KMS-11 (cell line): ENCODE data around the gene MED31.

Source experiments
- H2AFZ ChIP-seq: fragments of 200-600 bp; sonication (generic); 2 replicates; pipeline ENCODE4 v1.6.1; 2016; ENCODE audit warnings: antibody characterized with exemption, mixed run types, low read depth
- H3K27ac ChIP-seq: fragments of 200-600 bp; sonication (generic); 2 replicates; pipeline ENCODE4 v1.6.1; 2016; ENCODE audit warnings: mild to moderate bottlenecking, mixed run types
- H3K27me3 ChIP-seq: fragments of 200-600 bp; sonication (generic); 2 replicates; pipeline ENCODE4 v1.6.1; 2017; ENCODE audit warnings: mild to moderate bottlenecking, low read depth, mixed run types, moderate library complexity; ENCODE audit not compliant: insufficient read depth
- H3K36me3 ChIP-seq: fragments of 200-600 bp; sonication (generic); 2 replicates; pipeline ENCODE4 v1.6.1; 2017; ENCODE audit warnings: mild to moderate bottlenecking, mixed run types; ENCODE audit not compliant: insufficient read depth
- H3K4me1 ChIP-seq: fragments of 200-600 bp; sonication (generic); 2 replicates; pipeline ENCODE4 v1.6.1; 2016; ENCODE audit warnings: mild to moderate bottlenecking, low read depth, mixed run types; ENCODE audit not compliant: poor library complexity, severe bottlenecking
- H3K4me2 ChIP-seq: fragments of 200-600 bp; sonication (generic); 2 replicates; pipeline ENCODE4 v1.7.0; 2016; ENCODE audit warnings: mild to moderate bottlenecking, mixed run types
- H3K4me3 ChIP-seq: fragments of 200-600 bp; sonication (generic); IDR thresholded peaks from 2 replicates; pipeline ENCODE4 v1.6.1; 2017; ENCODE audit warnings: low read depth, low read length, mixed read lengths; ENCODE audit not compliant: insufficient read depth
- H3K79me2 ChIP-seq: fragments of 200-600 bp; sonication (generic); 2 replicates; pipeline ENCODE4 v1.6.1; 2016; ENCODE audit warnings: low read depth, mixed run types; ENCODE audit not compliant: insufficient read depth
- H3K9ac ChIP-seq: fragments of 200-600 bp; sonication (generic); 2 replicates; pipeline ENCODE4 v1.6.1; 2016; ENCODE audit warnings: mild to moderate bottlenecking, mixed run types
- H4K20me1 ChIP-seq: fragments of 200-600 bp; sonication (generic); 2 replicates; pipeline ENCODE4 v1.6.1; 2016; ENCODE audit warnings: mild to moderate bottlenecking, mixed run types; ENCODE audit not compliant: insufficient read depth
- TF ChIP-seq, protein P1 (sequence below): fragments of 200-600 bp; sonication (generic); conservative IDR thresholded peaks from 2 replicates; pipeline ENCODE4 v1.6.1; 2017; ENCODE audit warnings: low read depth, mild to moderate bottlenecking, antibody characterized with exemption, low read length, moderate library complexity, mixed read lengths

The MED31 gene

DNA sequence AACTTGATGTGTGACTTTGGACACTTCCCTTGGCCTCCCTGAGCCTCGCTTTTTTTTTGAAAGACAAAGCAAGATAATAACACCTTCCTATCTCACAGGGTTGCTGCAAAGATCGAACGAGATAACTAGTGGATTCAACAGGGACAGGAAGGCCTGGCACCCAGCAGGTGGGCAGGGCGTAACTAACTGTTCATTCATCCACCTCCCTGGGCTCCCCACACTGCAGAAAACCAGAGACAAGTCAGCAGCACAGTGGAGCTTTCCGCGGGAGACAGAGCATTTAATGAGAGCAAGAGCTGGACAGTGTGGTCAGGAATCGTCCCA, 33.0 kb upstream of the MED31 start:
- Histone ChIP-seq H2AFZ (no peak overlapping the region), H3K27me3 (no peaks in the 10 kb centered on the region), H3K36me3 (no peaks in the 10 kb centered on the region), H3K79me2 (no peaks in the 10 kb centered on the region), H3K4me3 (no peak overlapping the region), H3K27ac (no peak overlapping the region), H3K9ac (no peak overlapping the region), H3K4me1 (no peaks in the 10 kb centered on the region), H4K20me1 (no peaks in the 10 kb centered on the region), H3K4me2 (no peak overlapping the region)
- TF ChIP-seq, protein P1, sequence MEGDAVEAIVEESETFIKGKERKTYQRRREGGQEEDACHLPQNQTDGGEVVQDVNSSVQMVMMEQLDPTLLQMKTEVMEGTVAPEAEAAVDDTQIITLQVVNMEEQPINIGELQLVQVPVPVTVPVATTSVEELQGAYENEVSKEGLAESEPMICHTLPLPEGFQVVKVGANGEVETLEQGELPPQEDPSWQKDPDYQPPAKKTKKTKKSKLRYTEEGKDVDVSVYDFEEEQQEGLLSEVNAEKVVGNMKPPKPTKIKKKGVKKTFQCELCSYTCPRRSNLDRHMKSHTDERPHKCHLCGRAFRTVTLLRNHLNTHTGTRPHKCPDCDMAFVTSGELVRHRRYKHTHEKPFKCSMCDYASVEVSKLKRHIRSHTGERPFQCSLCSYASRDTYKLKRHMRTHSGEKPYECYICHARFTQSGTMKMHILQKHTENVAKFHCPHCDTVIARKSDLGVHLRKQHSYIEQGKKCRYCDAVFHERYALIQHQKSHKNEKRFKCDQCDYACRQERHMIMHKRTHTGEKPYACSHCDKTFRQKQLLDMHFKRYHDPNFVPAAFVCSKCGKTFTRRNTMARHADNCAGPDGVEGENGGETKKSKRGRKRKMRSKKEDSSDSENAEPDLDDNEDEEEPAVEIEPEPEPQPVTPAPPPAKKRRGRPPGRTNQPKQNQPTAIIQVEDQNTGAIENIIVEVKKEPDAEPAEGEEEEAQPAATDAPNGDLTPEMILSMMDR, result no peak

- H2AFZ ChIP-seq, result no peak overlapping the region
- no peaks in the 10 kb centered on the region for H4K20me1 ChIP-seq
- H3K36me3 ChIP-seq, result no peaks in the 10 kb centered on the region
- TF ChIP-seq, protein P1, result no peak
- no peaks in the 10 kb centered on the region for H3K27me3 ChIP-seq
- no peak overlapping the region for H3K4me2 ChIP-seq
- H3K4me3 ChIP-seq, result no peak overlapping the region
- H3K79me2 ChIP-seq, result no peaks in the 10 kb centered on the region
- H3K9ac ChIP-seq, result no peak overlapping the region
- H3K4me1 ChIP-seq, result no peaks in the 10 kb centered on the region
- no peak overlapping the region for H3K27ac ChIP-seq
These were observed 32.5 kb upstream of the MED31 start for GRCh38 chr17:6683730-6684459.

GRCh38 chr17:6683081-6683684, 31.8 kb upstream of the MED31 start:
- Histone ChIP-seq H3K79me2 (no peaks in the 10 kb centered on the region), H3K4me3 (no peak overlapping the region), H4K20me1 (no peaks in the 10 kb centered on the region), H3K27me3 (no peaks in the 10 kb centered on the region), H3K4me2 (no peak overlapping the region), H3K4me1 (no peaks in the 10 kb centered on the region), H3K36me3 (no peaks in the 10 kb centered on the region), H3K27ac (no peak overlapping the region), H2AFZ (no peak overlapping the region), H3K9ac (no peak overlapping the region)
- TF ChIP-seq, protein P1, result no peak

- H3K27me3 ChIP-seq, result no peaks in the 10 kb centered on the region
- H3K4me1 ChIP-seq, result no peaks in the 10 kb centered on the region
- H3K9ac ChIP-seq, result no peak overlapping the region
- no peaks in the 10 kb centered on the region for H4K20me1 ChIP-seq
- no peaks in the 10 kb centered on the region for H3K79me2 ChIP-seq
- H3K36me3 ChIP-seq, result no peaks in the 10 kb centered on the region
- no peak overlapping the region for H3K4me3 ChIP-seq
- TF ChIP-seq, protein P1, result no peak
- no peak overlapping the region for H3K27ac ChIP-seq
- no peak overlapping the region for H3K4me2 ChIP-seq
- H2AFZ ChIP-seq, result no peak overlapping the region
These were observed 30.9 kb upstream of the MED31 start for GRCh38 chr17:6682339-6682738.
